ENCODE measurements around the gene RACGAP1.

GRCh38 chr12:49960474-49961110 is 64.7 kb downstream of the RACGAP1 start:
- no peak for TF ChIP-seq CTCF (IDR thresholded peaks at IDR 0.05)
- TF ChIP-seq POLR2A (IDR thresholded peaks at IDR 0.05), result no peak
